ENCODE measurements around the gene ADAM12.

GRCh38 chr10:126208726-126209302, 179.5 kb downstream of the ADAM12 start:
- TF ChIP-seq SP2 (tag by site-specific recombination; IDR thresholded peaks at IDR 0.05) (no peak), CTCF (tag by site-specific recombination; IDR thresholded peaks at IDR 0.05) (no peak), ELK4 (IDR thresholded peaks at IDR 0.05; ENCODE audit: borderline replicate concordance, low read depth, low read length) (no peak), HOXA7 (CRISPR knock-in tag; IDR thresholded peaks at IDR 0.05; ENCODE audit: borderline replicate concordance) (no peak), PATZ1 (tag by site-specific recombination; IDR thresholded peaks at IDR 0.05) (no peak)
